GM21360 (cell line): Measurements from ENCODE around the gene MICAL2.

ENCODE experiments used
- ATAC-seq: cut with Tn5 transposase; IDR thresholded peaks from one replicate; pipeline ENCODE4 v1.9.1; 2021; ENCODE audit warnings: mild to moderate bottlenecking, moderate library complexity; ENCODE audit not compliant: unreplicated experiment

The MICAL2 gene

DNA sequence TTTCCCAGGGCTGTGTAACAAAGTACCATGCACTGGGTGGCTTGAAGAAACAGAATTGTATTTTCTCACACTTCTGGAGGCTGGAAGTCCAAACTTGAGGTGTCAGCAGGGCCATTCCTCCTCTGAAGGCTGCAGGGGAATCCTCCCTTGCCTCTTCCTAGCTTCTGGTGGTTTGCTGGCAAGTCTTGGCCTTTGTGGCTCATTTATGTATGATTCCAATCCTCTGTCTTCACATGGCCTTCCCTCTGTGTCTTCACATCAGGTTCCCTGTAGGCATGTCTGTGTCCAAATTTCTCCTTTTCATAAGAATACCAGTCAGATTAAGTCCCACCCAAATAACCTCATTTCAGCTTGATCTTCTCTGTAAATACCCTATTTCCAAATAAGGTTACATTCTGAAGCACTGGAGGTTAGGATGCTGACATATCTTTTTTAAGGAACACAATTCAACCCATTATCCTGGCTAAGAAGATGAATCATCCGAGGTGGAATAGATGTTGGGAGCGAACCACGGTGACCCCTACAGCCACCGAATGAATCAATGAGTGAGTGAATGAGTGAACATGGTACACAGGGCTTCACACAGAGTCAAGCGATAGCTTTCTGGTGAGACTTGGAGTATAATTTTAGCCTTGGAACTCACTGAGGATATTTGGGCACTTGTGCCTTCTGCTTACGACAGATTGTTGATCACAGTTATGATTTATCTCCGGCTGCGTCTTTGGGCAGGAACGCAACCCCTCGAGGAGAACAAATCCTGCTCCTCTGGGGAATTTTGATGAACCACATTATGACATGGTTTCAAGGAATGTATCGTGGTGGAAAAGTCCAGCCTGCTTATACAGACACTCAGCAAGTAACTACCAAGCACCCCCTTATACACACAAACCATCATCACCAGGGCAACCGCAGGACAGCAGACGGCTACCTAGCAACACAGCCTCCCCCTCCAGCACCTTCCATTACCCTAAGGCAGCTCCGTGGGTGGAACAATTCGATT is 34.3 kb upstream of the MICAL2 start:
- no peak for ATAC-seq

DNA sequence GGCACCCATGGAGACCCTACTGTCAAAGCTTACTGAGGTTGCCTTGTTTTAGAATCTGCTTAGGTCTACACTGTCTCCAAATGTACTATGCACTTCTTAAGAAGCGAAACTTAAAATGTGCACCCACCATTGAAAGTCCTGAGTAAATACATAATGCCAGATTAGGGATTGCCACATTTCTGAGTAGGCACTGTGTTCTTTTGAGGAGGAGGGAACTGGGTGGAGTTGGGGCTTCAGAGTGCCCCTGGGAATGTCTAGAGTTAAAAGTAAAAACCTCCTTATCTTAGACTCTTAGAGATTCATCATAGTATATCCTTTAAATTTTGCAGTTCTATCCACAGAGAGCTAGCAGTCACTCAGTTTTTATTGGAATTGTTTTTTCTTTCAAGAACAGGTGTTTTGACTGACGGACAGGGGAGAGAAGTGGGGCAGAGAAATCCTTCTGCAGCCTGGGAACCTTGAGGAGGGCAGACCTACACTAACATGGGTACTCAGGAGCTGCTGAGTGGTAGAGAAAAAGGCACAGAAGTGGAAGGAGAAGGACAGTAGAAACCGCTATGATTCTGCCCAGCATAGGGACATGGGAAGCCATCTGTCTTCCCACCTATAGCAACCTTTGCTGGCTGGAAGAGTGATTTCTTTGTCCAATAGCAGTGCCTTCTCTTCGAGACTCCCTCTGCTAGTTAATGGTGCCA is 33.4 kb upstream of the MICAL2 start:
- no peak for ATAC-seq

DNA sequence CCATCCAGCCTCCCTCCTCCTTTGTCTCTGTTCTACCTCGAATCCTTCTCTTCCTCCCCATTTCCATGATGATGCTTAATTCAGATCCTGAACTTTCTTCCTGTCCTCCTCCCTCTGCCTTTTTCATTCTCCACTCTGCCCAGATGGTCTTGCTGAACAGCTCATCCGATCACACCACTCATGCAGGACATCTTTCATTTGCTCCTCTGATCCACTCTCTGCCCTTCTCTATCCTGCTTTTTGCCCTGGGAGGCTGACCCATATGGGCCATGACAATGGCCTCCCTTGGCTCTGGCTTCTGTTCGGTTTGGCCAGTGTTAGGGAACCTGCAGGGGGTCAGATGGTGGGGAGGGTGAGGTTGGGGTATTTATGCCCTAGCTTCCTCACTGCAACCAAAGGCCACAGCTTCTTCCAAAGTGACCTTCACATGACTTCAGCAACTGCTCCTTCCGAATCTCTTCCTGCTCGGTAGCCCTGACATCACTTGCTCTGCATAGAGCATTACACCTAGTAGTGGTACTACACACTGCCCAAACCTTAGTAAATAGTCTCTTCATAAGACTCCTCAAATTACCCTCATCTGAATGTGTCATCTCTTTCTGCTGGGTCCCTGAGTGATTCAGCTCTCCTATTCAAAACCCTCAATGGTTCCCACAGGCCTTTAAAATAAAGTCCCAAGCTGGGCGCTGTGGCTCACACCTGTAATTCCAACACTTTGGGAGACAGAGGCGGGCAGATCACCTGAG is 32.7 kb upstream of the MICAL2 start:
- no peak for ATAC-seq

DNA sequence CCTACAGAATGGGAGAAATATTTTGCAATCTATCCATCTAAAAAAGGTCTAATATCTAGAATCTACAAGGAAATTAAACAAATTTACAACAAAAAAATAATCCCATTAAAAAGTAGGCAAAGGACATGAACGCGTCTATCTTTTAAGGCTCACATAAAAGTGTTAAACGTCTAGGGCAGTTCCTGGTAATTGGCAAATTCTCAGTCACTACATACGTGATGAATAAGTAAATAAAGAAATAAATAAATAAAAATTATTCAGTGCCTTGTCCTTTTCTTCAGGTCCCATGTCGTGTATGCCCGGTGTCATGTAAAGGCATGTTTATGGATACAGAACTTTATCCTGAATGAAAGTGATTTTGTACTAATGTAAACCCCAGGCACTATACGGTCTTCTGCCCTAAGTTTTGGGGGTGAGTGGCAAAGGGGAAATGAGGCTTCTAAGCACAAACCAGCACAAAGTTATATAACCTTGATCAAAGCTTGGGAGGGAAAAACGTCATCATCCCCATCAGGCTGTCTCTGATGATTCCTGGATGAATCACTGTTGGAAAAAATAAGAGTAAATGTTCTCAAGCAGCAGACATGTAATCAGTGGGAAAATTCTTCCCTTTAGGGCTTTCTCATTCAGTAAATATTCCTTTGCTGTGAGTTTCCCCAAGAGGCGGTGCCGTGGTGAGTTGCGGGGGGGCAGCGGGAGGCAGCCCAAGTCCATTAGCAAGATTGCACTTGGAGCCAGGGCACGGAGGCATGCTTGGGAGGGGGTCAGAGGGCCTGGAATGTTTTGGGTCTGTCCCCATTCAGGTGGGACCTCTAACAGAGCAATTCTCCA is 30.4 kb upstream of the MICAL2 start:
- ATAC-seq = no peak

DNA sequence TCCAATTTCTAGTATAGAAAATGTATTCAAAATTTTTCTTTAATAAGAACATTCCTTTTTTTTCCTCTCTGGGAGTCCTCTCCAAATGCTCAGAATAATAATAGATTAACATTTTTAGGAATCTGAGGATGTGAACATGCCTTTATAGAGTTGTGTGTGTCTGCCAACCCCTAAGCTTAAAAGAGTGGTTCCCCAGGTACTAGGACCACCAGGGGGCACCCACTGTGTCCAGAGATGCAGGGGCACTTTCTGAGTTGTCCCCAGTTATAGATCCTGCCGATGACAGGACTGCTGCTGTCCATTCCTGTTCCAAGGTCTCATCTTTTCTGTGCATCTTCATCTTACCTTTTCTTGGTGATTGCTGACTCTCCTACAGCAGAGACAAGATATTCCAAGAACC is 27.0 kb upstream of the MICAL2 start:
- no peak for ATAC-seq

DNA sequence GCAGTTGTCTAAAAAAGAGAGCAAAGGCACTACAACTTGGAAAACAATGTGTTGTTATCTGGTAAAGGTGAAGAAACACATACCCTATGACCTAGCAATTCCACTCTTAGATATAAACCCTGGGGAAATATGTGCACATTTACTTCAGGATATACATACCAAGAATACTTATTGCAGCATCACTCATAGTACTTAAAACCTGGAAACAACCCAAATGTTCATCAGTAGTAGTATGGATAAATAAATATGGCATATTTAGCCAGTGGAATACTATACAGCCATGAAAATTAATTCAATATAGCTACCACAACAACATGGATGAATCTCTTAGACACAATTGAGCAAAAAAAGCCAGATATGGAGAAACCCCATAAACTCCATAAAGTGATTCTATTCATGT is 26.1 kb upstream of the MICAL2 start:
- no peak for ATAC-seq

DNA sequence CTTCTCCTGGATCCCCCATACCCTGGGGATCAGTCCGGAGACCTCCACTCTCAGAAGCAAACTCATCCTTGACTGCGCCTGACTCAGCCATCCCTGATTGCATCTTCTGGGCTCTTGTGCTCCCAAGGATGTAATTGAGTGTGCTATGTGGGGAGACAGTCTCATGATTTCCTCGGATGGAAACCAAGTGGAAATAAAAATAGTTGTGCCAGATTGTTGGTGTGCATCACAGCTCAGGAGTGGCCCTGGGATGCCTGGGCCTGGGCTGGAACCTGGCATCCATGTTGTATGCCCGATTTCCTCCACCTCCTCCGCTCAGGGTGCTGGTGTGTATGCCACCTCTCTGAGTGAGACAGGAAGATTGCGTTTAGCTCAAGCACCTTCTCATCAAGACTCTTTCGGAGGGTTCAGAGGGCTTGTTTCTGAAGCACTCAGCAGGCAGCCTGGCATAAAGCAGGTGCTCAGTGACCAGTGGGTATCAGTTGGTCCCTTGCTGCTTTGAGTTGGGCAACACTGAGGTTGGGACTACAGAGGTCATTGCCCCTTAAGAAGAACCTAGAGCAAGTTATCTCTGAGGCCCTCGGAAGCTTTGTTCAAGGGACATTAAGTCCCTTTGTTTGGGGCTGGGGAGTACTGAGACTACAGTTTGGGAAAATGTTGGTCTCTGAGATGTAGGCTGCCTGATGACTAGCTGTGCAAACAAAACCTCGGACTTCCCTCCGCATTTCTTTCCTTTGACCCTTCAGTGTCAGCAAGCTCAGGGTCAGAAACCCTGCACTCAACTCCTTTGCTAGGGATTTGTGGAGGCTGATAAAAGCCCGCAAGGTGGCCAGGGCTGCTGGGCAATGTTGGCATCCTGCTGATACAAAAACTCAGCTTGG is 24.8 kb upstream of the MICAL2 start:
- ATAC-seq = no peak

DNA sequence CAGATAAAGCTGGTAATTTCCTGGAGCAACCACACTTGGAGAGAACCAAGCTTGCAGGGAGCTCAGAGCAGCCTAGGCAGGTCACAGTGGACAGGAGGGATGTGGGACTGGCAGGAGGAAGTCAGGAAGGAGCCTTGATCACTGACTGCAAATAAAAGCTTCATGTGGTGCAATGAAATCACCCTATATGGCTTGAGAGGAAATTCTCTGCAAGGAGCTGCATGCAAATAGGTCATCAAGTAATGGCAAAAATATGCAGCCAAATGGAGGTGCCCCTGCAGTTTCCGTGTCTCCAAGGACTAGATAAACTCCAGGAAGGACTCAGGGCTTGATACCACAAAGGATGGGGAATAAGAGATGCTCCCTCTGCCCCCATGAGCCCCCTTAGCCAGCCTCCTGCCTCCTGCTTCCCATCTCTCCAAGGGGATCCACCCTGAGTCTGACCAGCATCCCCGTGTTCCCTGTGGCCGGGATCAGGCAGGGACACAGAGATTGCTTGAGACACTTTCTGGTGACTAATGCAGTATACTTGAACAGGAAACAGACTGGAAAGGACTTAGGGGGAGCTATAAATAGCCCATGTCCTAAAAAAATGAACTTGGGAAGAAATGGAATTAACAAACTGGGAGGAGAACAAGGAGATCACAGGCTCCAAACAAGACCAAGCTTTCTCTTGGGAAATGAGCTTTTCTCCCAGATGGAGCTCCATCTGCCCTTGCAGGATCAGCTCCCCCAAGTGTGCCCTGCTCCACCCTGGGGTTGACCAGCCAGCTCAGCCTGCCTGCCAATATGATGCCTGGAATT is 23.9 kb upstream of the MICAL2 start:
- ATAC-seq = no peak

DNA sequence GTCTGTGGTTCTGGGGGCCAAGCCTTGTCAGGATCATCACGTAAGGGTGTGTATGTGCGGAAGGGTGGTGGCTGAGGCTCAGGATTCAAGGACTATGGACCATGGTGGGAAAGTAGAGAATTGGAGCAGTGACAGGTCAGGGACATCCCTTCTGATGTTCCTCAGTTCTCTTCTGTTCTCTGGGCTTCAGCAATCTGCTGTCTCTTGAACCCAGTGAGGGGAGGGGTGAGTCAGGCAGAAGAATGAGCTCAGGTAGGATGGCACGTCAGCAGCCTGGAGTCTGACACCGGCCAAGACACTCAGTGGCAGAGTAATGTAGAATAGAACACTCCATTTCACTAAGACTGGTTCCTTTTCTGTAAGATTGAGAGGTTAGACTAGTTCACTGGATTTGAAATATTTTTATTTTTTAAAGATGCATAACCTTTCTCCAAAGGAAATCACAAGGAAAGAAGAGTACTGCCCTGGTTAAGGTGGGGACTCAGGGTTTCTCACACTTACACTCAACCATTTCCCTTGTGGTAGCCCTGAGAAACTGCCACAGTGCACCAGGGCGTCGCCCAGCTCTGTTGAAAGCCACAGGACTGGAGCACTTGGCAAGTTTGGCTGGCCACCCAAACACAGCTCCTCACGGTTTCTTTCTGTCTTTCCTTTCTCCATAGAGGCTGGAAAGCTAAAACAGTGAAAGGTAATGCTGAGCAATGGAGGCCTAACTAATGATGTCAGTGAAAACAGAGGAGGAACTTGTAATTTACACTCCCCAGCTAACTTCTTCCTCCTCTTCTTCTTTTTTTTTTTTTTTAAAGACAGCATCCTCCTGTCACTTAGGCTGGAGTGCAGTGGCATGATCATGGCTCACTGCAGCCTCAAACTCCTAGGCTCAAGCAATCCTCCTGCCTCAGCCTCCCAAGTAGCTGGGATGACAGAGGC is 23.1 kb upstream of the MICAL2 start:
- no peak for ATAC-seq

DNA sequence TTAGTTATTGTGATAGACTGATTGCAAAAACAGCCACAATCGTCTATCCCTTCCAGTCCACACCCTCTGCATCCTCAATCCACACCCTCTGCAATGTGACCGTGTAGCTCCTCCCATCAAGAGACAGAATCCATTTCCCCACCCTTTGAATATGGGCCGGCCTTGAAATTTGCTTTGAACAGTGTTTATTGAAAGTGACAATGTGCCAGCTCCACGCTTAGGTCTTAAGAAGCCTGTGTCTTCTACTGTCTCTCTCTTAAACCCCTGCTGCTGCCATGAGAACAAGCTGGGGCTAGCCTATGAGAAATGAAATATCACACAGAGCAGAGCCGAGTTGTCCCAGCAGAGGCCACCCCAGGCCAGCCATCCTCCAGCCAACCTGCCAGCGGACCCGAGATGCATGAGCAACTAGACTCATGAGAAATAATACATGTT is 22.3 kb upstream of the MICAL2 start:
- no peak for ATAC-seq

DNA sequence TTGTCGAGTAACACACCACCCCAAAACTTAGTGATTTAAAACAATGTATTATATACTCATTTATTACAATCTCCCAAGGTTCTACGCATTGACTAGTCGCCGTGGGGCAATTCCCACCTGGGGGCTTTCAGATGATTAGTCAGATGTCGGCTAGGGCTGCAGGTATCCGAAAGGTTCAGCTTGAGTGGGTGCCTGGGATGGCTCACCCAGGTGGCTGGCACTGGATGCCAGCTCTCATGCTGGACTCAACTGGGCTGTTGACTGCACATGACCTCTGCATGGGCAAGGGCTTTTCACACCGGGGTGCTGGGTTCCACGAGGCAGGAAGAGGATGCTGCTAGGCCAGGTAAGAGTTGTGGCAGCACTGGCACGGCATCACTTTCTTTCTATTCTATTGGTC is 21.9 kb upstream of the MICAL2 start:
- no peak for ATAC-seq

DNA sequence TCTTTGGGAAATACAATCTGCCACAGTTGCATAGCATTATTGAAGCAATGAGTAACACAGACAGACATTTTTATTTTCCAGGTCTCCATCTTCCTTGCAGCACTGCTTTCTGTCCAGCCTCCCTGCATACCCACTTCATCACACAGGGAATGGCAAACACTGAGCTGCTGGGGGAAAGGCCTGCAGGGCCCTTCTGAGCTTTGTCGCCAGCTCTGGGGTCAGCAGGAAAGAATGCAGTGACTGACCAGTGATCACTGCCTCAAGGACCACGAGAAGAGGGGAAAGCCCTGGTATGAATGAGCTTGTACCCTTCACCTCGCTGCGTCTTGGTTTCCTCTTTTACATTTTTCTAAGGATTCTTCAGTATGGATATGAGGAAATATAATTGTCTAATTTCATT is 21.3 kb upstream of the MICAL2 start:
- no peak for ATAC-seq

DNA sequence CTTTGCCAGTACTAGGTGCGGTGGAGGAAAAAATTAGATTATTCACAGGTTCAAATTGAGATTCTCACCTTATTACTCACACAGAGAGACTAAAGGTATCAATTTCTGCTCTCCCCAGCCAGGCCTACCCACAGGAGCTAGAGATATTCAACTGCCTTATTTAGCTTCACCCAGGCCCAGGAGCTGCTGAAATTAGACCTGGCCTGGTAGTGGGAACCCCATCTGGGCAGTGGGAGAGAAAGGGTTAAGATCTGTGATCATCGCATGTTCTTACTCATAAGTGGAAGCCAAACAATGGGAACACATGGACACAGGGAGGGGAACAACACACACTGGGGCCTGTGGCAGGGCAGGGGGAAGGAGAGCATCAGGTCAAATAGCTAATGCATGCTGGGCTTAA is 20.9 kb upstream of the MICAL2 start:
- ATAC-seq = no peak

DNA sequence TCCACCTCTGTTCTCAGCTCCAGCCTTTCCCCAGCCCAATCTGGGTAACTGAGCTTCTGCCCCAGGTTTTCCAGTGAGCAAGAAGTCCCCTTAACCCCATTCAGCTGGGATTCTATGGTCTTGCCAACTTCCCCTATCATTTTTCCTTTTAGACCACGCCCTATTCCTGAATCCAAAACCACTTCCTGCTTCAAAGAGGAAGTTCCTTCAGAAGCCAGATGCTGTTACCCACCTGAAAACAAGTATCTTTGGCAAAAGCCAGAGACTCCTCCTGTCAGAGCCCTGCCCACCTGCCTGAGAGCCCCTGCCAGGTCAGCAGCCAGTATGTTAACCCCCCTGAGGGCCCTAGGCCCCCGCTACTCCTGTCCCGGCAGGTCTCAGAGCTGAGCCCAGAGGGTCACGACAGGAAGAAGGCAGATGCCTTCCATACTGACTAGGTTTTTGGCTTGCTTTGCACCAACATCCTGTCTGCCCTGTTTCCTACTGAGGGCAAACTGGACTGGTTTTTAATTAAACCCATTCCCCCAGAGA is 20.3 kb upstream of the MICAL2 start:
- no peak for ATAC-seq

DNA sequence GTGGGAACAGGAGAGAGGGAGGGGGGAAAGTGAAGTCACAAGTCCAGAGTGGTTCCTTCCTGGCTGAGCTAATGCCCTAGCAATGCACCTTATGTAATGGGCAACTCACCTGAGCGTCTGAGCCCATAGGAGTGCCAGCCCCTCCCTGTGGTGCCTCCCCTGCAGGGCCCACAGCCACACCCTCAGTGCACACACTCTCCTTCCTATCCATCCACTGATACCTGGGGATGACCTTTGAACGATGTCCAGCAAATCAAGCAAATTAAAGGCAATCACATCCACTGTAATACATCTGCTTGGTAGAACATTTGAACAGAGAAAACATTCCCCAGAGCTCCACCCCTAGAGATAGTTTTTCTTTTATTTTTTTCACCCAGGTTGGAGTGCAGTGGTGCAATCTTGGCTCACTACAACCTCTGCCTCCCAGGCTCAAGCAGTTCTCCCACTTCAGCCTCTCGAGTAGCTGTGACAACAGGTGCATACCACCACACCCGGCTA is 19.6 kb upstream of the MICAL2 start:
- no peak for ATAC-seq

DNA sequence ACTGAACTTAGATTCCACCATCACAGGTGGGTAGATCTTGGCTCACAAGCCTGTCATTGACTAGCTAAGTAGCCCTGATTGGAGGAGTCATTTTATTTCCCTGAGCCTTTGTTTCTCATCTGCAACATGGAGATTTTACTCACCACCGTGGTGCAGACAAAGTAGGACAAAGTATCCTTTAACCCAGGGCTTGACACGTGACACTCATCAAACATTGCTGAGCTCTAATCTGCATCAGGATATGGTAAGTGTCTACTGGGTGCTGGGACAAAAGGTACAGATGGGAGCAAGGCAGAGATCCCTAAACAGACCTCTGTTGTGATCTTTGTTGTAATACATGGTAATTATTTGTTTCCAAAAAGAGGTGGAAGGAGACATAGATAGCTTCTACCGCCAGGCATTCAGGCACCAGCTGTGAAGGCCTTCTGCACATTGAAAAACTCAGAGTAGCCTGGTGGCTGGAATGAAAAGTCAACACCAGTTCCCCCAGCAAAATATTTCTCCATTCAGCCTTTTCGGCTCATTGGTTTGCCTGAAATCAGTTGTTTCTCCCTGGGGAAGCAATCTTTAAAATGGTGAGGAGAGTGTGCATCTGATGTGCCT is 18.3 kb upstream of the MICAL2 start:
- ATAC-seq = no peak

DNA sequence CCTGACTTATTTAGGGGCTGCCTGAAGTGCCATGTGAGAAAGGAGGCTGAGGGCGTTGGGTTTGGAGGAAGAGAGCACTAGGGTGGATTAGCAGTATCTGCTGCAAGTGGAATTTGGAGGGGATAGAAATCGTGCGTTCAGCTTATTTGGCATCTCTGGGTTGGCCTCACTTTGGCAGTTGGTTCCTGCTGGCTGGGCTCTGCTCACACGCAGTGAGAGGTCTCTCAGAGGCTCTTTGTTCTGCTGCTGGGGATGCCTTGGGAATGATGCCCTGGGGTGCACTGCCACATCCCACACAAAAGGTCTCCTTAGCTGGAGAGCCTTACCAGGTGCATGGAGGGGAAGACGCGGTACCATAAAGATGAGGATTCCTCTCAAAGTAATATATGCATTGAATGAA is 17.7 kb upstream of the MICAL2 start:
- no peak for ATAC-seq
